GM21529 (cell line): ENCODE measurements around the gene EHBP1.

Experiments used
- ATAC-seq: cut with Tn5 transposase; IDR thresholded peaks from one replicate; pipeline ENCODE4 v1.9.1; 2021; ENCODE audit not compliant: unreplicated experiment

Gene EHBP1

DNA sequence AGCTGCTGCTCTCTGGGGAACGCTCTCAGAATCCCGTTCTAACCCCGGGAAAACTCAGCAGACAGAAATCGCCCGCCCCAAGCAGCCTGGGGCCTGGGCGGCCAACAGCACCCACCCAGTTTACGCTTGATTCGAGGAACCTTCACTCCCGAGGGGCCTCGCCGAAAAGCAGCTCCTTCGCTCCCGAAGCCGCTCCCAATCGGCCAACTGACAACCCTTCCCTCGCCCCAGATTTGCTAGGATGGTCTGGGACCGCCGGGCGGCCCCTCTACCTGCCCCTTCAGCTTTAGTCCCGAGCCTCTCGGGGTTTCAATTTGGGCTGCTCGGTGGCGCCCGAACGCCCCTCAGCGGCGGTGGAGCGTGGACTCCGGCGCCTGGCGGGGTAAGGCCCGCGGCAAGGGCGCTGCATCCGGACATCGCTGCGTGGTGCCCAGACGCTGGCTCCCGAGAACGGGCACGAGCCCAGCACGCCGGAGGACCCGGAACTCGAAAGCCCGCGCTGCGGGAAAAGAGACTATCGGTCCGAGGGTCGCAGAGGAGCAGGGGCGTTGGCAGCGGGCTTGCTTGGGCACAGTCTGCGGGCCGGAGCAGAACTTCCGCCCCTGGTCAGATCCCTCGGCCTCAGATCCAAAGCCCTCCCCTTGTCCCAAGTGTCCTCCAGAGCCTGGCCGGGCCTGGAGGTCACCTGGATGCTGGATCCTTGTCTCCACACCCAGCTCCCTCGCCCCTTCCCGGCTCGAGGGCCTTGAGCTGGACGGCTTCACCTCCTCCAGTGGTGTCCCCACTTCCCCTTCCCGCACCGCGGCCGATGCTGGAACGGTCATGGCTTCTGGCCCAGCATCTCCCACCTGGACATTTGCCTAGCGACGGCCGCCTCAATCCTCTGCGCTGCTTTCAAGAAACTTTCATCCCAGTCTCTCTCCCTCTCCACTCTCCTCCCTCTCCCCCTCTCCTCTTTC lies 342.1 kb downstream of the EHBP1 start:
- ATAC-seq, result no peak

DNA sequence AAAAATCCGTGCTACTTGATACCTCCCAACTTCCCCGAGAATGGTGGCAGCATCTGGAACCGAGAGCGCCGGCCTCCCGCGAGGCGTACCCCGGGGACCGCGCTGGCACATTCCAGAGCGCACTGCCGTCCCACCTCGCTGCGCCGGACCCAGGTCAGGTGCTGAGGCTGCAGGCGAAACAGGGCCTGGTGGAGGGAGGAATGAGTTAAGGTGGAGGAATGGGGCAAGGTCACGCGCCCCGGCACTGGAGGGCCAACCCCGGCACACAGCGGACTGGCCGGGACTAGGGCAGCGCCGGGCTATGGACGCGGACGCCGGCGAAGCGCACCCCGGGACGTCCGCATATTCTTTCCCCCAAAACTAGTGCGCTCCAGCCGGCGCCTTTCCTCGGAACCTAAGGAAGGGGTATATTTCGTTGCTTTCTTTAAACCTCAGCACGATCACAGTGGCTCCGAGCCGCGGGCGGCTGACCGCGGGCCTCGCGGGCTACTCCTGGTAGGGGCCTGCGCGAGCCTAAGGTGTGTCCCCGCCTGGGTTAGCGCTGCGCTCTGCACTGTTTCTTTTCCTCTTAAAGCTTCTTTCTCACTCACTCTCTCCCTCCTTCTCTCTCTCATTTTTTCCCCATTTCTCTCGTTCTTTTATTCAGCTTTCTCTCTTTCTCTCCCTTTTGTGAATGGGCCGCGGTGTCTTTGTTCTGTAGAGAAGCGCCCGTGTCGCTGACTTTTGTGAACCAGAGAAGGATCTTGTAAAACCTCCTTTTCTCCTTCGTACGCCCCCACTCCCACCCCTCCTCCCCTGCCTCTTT lies 343.1 kb downstream of the EHBP1 start:
- ATAC-seq, result no peak

DNA sequence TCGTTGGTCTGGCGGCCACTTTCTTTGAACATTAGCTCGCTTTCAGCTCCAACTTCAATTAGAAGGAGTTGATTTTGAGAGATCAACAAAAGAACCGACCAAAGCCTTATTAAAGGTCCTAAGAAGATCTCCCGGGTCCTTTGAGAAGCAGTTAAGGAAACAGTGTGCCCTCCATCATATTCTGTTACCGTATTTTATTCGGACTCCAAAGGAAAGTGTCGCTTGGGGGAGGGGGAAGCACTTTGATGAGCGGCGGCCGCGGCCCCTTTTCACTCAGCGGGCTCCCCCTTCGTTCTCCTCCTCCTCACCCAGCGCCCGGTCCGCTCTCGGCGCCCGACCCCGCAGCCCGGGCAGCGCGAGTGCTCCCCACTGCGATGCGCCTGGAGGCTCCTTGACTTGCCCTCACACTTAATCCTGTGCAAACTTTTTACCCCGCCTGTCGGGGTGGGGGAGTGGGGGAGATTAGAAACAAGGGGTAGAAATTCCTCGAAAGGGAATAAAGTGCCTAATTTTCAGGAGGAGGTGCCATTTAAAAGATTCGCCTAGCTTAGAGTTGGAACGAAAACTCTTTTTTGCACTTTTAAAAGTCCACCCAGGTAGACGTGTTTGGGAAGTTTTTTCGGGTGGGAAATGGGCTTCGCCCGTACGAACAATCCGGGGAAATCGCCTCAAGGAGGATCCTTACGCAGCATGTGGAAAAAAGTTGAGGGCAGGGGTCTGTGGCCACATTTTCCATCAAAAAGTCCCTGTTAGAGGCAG lies 343.9 kb downstream of the EHBP1 start:
- no peak for ATAC-seq

DNA sequence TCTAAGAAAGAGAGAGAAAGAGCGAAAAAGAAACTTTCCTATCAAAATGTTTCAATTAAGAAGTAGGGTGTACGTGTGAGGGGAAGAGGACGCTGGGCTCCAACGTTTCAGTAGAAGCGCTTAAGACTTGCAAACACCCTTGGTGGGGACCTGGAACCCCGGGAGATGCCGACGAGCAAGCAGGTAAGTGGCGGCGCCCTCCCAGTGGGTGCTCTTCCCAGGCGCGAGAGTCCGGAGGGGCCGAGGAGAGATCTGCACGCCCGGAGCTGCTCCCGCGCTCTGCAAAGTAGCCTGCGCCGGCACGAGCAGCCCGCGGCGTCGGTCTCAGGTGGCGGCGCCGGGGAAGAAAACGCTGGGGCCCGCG lies 344.4 kb downstream of the EHBP1 start:
- no peak for ATAC-seq

DNA sequence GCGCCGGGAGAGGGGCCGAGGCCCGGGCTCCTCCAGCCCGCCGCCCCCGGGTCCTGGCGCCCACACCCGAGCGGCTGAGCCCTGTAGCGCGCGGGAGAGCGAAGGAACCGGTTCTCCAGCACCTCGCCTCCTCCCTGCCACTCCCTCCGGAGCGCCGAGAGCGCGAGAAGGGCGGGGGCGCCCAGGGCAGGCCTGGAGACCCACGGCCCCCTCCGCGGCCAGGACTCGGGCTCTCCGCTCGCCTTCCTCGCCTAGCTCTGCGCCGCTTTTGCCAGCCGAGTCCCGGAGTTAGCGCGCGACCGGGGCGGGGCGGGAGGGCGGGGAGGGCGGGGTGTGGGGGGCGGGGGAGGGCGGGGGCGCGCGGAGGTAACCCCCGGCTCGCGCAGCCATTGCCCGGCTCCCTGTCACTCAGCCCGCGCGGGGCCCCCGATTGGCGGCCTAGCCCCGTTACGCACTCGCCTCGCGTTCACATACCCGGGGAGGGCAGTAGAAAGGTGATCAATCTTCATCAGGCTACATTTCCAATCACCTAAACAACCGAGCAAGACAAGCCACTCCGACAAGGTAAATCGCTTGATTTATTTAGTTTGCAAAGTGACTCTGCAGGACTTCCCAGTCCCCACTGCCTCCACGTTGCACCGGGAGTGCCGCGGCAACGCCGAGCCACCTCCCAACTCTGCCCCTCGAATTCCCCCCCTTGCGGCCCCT lies 345.0 kb downstream of the EHBP1 start, which contains the start of gene OTX1:
Gene OTX1, plus strand, starts transcription at position 497 of the 708 bp plus-strand sequence. CDS start 2,161 bp downstream, outside the sequence.
- peak; percentile 85 for ATAC-seq

DNA sequence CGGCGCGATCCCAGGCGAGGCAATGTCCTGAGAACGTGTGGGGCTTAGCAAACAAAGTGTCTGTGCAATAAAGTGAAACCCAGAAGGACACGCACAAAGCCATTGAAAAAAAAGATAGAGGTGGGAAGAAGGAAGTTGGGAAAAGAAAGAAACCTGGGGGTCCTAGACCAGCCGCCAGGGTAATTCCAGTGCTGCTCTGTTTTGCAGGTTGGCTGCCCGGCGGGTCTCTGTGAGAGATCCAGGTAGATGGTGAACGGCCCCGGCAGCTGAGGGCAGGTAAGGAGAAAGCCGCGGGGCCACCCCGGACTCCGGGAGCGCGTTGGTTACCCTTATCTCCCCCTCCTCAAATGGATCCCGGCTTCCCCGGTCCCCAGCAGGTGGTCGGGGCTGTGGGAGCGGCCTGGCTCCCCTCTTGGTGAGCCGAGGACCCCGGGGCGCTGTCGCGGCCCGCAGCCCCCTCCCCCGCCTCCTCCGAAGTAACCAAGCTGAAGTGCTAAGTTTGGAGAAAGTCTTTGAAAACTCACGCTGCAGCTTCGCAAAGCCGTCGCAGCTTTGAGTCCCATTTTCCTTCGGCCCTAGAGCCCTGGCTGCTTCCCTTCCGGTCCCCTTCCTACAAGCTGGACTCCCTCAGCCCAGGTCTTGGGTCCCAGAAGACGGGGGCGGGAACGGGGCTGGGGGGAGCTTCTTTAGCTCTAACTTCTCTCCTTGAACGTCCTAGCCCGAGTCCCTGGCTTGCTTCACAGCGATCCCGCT lies 345.7 kb downstream of the EHBP1 start:
- no peak for ATAC-seq

DNA sequence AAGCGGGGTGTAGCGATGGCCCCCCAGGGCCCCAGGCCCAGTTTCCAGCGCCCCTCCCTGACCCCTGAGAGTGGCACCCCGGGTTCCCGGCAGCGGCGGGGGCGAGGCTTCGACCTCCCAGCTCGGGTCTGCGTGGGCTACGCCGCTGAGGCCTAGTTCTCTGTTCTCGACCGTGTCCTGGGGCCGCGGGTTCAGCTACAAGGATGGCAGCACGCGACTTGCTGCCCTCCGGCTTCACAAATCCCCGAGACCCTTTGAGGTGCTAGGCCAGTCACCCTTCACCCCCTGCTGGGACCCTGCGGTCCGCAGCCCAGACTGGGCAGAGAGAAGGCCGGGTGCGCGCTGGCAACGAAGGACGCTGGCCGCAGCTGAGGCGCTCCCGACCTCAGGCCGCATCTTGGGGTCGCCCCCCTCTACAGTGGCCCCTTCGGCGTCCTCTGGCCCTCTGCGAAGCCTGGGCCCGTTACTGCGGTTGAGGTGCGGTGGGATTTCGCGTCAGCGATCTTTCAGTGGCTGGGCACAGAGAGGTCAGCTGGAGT lies 346.4 kb downstream of the EHBP1 start:
- ATAC-seq, result no peak

DNA sequence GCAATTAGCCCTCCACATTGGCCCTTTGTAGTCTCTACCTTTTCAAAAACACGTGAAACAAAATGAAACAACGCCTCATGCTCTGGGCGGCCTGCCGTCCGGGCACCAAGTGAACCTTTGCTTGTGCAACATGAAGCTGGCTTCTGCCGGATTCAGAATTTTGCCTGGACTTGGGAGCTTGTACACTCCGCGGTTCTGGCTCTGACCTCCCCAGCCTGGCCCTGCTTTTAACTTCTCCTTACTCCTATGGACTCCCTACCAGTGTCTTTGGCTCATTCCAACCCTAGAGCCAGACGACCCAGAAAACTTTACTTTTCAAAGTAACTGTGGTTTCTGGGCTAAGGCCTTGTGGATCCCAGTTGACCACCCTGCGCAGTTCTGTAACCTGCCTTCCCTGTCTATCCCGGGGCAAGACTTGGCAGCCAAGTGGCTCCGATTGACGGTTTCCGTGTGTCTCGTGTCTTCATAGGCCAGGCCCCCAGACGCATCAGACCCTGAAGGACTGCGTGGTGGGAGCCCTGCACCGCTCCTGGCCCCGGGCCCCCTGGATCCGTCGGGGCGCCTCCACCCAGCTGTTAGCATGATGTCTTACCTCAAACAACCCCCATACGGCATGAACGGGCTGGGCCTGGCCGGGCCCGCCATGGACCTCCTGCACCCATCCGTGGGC lies 347.0 kb downstream of the EHBP1 start:
- ATAC-seq, result no peak

DNA sequence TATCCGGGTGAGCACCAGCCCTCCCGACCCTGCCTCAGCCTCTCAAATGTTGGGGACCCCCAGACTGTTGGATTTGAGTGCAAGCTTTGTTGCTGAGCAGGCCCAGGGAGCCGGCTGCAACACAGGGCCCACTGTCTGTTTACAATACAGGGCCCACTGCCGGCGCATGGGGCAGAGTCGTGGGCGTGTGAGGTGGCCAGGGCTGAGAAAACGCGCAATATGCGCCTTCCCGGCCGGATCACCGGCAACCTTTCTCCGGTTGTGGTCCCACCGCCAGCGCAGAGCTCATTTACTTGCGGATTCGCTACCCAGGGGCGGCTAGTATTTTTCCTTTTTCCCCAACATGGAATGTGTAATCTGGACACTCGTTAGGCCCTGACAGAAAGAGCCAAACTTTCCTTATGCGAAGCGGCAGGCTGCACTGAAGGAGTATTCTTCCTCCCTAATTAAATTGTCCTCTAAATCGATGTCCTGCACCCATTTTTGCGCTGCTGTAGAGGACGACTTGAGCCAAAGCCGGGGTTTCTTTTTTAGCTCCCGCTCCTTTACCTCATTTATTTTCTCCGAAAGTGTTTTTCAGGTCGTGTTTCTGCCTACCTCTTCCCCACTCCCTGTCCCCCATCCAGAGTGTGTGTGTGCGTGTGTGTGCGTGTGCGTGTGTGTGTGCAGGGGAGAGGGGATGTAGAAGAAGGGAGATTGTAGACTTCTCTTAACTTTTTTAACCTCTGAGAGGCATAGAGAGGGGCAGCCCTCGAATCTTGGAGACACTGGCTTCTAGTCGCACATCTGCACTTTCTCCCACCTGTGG lies 347.8 kb downstream of the EHBP1 start:
- ATAC-seq, result no peak

DNA sequence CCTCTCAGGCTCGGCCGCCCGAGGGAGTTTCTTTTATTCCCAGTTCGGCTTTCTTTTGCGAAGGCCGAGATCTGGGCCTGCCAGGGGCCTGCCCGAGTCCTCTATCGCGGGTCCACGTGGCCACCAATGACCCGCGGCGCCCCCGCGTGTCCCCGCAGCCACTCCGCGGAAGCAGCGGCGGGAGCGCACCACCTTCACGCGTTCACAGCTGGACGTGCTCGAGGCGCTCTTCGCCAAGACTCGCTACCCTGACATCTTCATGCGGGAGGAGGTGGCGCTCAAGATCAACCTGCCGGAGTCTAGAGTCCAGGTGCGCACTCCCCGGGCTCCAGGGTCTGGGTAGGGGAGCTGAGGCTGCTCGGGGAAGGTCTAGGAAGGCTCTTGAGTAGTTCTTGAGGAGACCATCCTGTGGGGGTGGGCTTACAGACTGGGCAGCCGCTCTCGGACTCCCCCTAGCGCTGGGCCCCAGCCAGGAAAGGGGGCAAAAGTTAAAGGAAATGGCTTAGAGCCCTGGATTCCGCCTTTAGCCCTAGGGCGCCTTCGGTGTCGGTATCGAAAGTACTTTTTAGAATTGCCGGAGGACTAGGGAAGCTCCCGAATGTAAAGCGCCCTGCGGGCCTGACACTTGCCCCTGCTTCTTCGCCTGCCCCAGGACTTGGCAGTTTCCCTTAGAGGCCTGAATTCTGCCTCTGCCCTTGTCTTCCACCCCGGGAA lies 348.5 kb downstream of the EHBP1 start:
- ATAC-seq, result no peak

DNA sequence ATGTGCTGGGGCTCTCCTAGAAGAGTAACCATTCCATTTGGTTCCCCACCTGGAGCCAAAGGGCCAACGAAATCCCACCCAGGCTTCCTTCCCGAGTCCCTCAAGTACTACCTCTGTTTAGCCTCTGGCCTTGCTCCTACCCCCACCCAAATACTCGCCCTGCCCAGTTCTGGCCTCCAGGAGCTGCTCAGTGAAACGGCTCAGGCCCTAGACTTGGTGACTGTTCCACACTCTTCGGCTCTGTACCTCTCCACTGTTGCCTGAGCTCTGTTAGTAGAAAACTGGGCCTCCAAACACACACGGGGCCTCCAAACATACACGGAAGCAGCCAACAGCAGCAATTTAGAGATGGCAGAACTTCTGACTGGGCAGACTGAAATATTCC lies 349.3 kb downstream of the EHBP1 start:
- no peak for ATAC-seq

DNA sequence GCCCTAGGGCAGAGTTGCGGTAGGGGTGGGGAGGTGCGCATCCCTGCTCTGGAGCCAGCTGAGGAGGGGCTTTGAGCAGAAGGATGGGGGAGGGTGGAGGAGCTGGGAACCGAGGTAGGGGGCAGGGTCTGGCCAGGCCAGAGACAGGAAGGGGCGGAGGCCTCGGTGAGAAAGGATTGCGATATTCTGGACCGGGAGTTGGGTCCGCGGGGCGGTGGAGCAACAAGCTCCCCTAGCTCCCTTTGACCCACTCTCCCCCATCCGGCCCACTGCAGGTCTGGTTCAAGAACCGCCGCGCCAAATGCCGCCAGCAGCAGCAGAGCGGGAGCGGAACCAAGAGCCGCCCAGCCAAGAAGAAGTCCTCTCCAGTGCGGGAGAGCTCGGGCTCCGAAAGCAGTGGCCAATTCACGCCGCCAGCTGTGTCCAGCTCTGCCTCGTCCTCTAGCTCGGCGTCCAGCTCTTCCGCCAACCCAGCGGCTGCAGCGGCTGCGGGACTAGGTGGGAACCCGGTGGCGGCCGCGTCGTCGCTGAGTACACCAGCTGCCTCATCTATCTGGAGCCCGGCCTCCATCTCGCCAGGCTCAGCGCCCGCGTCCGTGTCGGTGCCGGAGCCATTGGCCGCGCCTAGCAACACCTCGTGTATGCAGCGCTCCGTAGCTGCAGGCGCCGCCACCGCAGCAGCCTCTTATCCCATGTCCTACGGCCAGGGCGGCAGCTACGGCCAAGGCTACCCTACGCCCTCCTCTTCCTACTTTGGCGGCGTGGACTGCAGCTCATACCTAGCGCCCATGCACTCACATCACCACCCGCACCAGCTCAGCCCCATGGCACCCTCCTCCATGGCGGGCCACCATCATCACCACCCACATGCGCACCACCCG lies 350.0 kb downstream of the EHBP1 start:
- no peak for ATAC-seq

DNA sequence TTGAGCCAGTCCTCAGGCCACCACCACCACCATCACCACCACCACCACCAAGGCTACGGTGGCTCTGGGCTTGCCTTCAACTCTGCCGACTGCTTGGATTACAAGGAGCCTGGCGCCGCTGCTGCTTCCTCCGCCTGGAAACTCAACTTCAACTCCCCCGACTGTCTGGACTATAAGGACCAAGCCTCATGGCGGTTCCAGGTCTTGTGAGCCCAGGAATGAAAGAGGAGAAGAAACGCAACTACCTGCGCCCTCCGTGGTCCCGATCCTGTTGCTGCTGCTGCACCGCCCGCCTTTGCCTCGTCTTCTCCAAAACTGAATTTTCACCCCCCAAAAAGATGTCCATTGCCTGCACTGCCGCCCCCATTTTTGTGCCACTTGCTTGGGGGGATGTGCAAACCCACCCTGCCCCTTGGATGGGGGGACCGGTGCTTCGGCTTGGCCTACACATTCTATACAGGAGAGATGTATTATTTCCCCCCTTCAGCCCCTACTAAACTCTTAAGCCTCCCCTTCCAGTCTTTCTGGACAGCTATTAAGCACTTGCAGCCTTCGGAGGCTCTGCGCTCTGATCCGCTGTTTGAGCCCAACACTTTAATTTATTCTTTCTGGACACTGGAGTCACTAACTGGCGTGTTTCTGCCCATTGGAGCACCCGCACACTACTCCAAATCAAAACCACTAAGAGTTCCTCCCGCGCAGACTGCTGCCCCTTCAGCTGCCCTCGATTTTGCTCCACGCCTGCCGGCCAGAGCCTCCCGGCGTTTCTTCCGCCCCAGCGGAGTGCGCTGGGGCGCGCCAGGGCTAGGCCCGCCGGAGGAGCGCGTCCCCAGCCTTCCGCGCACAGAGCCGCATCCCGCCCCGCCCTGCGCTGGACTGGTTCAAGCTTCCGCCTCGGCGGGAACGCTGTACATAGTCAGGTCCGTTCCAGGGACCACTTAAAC lies 350.9 kb downstream of the EHBP1 start:
- ATAC-seq, result peak; percentile 45

DNA sequence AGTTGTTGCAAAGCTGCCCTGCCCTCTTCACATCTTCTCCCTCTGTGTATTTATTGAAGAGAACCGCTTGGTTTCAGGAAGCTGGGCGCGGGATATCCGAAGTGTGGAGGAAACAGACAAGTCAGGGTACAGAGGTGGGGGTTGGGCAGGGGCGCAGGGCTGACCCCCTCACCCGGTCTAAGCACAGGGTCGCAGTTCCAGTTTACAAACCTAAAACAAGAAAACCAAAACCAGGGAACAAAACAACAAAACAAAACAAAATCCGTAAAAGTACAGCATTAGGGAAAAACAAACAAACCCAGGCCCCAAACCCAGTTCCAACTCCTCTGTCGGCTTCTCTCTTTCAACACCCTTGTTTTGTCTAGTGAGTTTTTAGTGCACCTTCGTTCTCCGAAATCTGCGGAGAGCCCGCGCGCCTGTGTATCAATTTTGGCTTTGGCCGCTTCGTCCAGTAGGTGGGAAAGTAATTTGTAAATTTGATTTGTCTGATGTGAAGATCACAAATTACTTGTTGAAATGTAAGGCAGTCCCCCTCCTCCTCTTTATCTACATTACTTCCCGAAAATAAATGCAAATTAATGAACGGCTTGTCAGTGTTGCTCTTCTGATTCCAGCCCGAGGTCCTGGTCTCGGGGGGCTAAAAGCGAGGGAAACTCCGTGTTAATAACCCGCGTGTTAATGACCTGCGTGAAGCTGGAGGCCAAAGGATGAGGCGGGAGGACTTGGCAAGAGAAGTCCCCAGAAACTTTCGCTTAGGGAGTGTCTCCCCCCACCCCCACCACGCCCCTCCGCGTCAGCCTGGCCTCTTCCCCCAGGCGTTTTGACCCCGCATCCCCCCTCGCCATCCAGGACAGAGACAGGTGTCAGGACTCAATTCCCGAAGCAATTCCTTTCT lies 352.0 kb downstream of the EHBP1 start:
- ATAC-seq, result no peak
